ENCODE results near the gene GPR55.

GRCh38 chr2:230920167-230920566 is 4.9 kb downstream of the GPR55 start:
- TF ChIP-seq CTCF (conservative IDR thresholded peaks at IDR 0.05) (no peak), ZFX (IDR thresholded peaks at IDR 0.05) (no peak)

All from C4-2B (cell line).